Stimulated activated CD4-positive, alpha-beta T cell treated with anti-CD3 and anti-CD28 coated beads, Interleukin-4, amount 100 ng/mL, for 48 hours (primary cell): ENCODE results near the gene ELOA2.
"Not testable (repeated sequence)": the region's sequence is repeated elsewhere in the genome, so short reads cannot be mapped to it uniquely, and the experiment has no call there.

ENCODE experiments used
- DNase-seq, 2 donors: peaks; one replicate each; pipeline ENCODE4 v3.0.0-alpha.2; 2020; ENCODE audit warnings: low read depth in 2 of 2

ELOA2 gene

GRCh38 chr18:47035156-47035671 is at the start of gene ELOA2:
Gene ELOA2 (minus strand): TSS chr18:47035621. CDS start chr18:47035264, 357 bp downstream.
- DNase-seq, result no peak

- DNase-seq, result no peak
These were observed 46.2 kb upstream of the ELOA2 start for GRCh38 chr18:47081578-47081977.

GRCh38 chr18:47080872-47081271 is 45.5 kb upstream of the ELOA2 start:
- DNase-seq, result no peak

- DNase-seq, result no peak
These were observed 41.7 kb upstream of the ELOA2 start for GRCh38 chr18:47077111-47077510.

GRCh38 chr18:47075098-47075883 is 39.9 kb upstream of the ELOA2 start:
- DNase-seq, result no peak

- no peak for DNase-seq
These were observed 32.2 kb upstream of the ELOA2 start for GRCh38 chr18:47067648-47068047.

- DNase-seq, result no peak
These were observed 27.7 kb upstream of the ELOA2 start for GRCh38 chr18:47063096-47063495.

GRCh38 chr18:47062471-47062870 is 27.1 kb upstream of the ELOA2 start:
- no peak for DNase-seq

GRCh38 chr18:47054369-47054768 is 18.9 kb upstream of the ELOA2 start:
- DNase-seq, result no peak

GRCh38 chr18:47050468-47050867 is 15.0 kb upstream of the ELOA2 start:
- DNase-seq, result no peak

GRCh38 chr18:47040982-47041381 is 5.6 kb upstream of the ELOA2 start:
- no peak for DNase-seq

- no peak for DNase-seq
These were observed 1.6 kb upstream of the ELOA2 start for GRCh38 chr18:47036927-47037578.

GRCh38 chr18:47036298-47036874 is 965 bp upstream of the ELOA2 start:
- DNase-seq, result no peak

GRCh38 chr18:47034591-47034990 is 830 bp downstream of the ELOA2 start:
- DNase-seq, result not testable (repeated sequence)

GRCh38 chr18:47032945-47033344 is 2.5 kb downstream of the ELOA2 start:
- DNase-seq, result no peak

GRCh38 chr18:47030887-47031286 is 4.5 kb downstream of the ELOA2 start:
- DNase-seq, result not testable (repeated sequence)

GRCh38 chr18:47029684-47030353 is 5.6 kb downstream of the ELOA2 start:
- DNase-seq, result not testable (repeated sequence)

- DNase-seq, result not testable (repeated sequence)
These were observed 6.7 kb downstream of the ELOA2 start for GRCh38 chr18:47028738-47029137.

GRCh38 chr18:47025557-47026174 is 9.8 kb downstream of the ELOA2 start:
- not testable (repeated sequence) for DNase-seq

- not testable (repeated sequence) for DNase-seq
These were observed 11.5 kb downstream of the ELOA2 start for GRCh38 chr18:47023769-47024465.

- DNase-seq, result not testable (repeated sequence)
These were observed 12.6 kb downstream of the ELOA2 start for GRCh38 chr18:47022821-47023220.
